ENCODE data around the gene LRRC28.

The LRRC28 gene

GRCh38 chr15:99250001-99250400, 1.3 kb upstream of the LRRC28 start:
- no peak for DNase-seq

- no peak for DNase-seq
Observed at GRCh38 chr15:99250494-99250856, 806 bp upstream of the LRRC28 start.

- DNase-seq, result no peak
Observed at GRCh38 chr15:99252326-99252725, 1.0 kb downstream of the LRRC28 start.

GRCh38 chr15:99253381-99254090, 2.3 kb downstream of the LRRC28 start:
- no peak for DNase-seq

- no peak for DNase-seq
Observed at GRCh38 chr15:99257107-99257750, 5.9 kb downstream of the LRRC28 start.

- DNase-seq, result no peak
Observed at GRCh38 chr15:99264125-99264524, 12.8 kb downstream of the LRRC28 start.

- DNase-seq, result peak; percentile 35
Observed at GRCh38 chr15:99265541-99266070, 14.3 kb downstream of the LRRC28 start.

- DNase-seq, result no peak
Observed at GRCh38 chr15:99267957-99268356, 16.7 kb downstream of the LRRC28 start.

GRCh38 chr15:99268431-99268830, 17.1 kb downstream of the LRRC28 start:
- DNase-seq, result no peak

- no peak for DNase-seq
Observed at GRCh38 chr15:99273801-99274200, 22.5 kb downstream of the LRRC28 start.

GRCh38 chr15:99275061-99275460, 23.8 kb downstream of the LRRC28 start:
- DNase-seq, result no peak

- no peak for DNase-seq
Observed at GRCh38 chr15:99275525-99276128, 24.3 kb downstream of the LRRC28 start.

GRCh38 chr15:99279290-99279689, 28.0 kb downstream of the LRRC28 start:
- no peak for DNase-seq

- no peak for DNase-seq
Observed at GRCh38 chr15:99279827-99280226, 28.5 kb downstream of the LRRC28 start.

- no peak for DNase-seq
Observed at GRCh38 chr15:99282121-99282520, 30.8 kb downstream of the LRRC28 start.

- DNase-seq, result no peak
Observed at GRCh38 chr15:99282586-99282985, 31.3 kb downstream of the LRRC28 start.

- DNase-seq, result no peak
Observed at GRCh38 chr15:99283717-99284116, 32.4 kb downstream of the LRRC28 start.

GRCh38 chr15:99291643-99292042, 40.4 kb downstream of the LRRC28 start:
- no peak for DNase-seq

GRCh38 chr15:99295840-99296239, 44.6 kb downstream of the LRRC28 start:
- no peak for DNase-seq

- no peak for DNase-seq
Observed at GRCh38 chr15:99296386-99296785, 45.1 kb downstream of the LRRC28 start.

- no peak for DNase-seq
Observed at GRCh38 chr15:99303907-99304306, 52.6 kb downstream of the LRRC28 start.

GRCh38 chr15:99305761-99306505, 54.7 kb downstream of the LRRC28 start:
- DNase-seq, result peak; percentile 12

GRCh38 chr15:99306694-99307338, 55.5 kb downstream of the LRRC28 start:
- peak; percentile 5 for DNase-seq
